ENCODE data around the gene RUSC2.

- no peak for TF ChIP-seq CTCF (conservative IDR thresholded peaks at IDR 0.05)
- TF ChIP-seq EZH2 (IDR thresholded peaks at IDR 0.05; ENCODE audit: low read depth) = no peak
Observed at GRCh38 chr9:35501946-35502345, 12.0 kb downstream of the RUSC2 start.

Measured in PC-9 (cell line).